Measurements from ENCODE around the gene APOBEC3C.
A peak's percentile ranks its signal among the peaks of the same experiment; 100 is the strongest.
"Not testable (repeated sequence)": the region's sequence is repeated elsewhere in the genome, so short reads cannot be mapped to it uniquely, and the experiment has no call there.

APOBEC3C gene

DNA sequence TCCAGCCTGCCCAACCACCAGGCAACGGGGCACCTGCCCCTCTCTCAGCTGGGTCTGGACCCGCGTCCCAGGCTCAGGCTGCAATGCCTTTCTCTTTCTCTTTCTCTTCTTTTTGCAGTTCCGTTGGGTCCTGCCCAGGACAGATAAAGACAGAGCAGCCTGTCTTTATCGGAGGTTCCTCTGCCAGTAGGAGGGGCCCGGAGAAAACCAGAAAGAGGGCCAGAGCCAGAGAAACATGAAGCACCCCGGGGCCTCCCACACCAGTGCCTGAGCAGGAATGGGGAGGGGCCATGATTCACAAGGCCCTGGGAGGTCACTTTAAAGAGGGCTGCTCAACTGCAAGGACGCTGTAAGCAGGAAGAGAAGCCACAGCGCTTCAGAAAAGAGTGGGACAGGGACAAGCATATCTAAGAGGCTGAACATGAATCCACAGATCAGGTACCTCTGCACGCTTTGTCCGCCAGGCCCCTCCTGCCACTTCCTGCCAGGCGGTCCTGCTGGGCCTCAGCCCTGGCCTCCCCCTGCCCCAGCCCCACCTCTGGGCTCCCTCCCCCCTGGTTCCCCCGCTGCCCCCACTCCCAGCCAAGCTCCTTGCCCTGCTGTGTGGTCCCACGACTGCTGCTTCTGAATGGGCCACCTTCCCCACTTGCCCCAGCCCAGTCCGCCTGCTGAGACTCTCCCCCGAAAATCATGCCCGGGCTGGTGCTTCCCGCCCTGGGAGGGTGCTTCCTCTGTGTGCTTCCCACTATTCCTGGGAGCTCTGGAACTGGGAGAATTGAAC lies at the start of gene APOBEC3C:
APOBEC3C (plus strand) TSS at position 316 of the 781 bp plus-strand sequence; CDS start at position 422, 106 bp downstream.
- peak; percentile 86 for DNase-seq

DNA sequence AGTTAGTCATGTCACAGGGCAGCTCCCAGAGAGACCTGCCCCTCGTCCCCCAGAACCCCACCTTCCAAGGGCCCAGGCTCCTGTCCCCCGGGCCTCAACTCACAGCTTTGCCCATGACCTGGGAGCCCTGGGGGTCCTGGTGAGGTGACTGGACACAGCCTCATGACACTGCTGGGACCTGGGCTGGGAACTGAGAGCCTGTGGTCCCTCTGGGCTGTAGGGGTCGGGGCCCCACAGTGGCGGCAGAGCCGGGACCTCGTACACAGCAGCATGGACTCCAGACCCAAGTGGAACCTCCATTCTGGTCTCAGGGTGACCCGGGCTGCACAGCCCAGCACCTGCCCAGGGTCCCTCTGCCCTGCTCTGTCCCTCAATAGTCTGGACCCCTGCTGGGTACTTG lies 49.8 kb upstream of the APOBEC3C start:
- no peak for DNase-seq

DNA sequence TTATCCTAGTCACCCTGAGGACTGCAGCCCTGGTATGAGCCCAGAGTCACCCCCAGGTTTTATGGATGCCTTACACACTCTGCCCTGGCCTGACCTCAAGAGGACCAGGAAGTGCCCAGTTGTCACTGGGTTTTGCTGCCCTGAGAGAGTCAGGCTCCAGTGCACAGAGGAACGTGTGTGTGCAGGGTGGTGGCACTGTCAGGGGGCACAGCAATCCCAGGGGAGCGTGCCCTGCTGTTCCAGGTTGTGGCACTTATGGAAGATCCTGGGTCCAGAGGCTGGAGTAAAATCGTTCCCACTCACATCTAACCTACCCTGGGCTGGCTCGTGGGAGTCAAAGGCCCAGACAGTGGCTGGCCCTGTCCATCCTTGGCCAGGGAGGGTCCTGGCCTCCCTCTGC lies 49.1 kb upstream of the APOBEC3C start:
- DNase-seq, result no peak

DNA sequence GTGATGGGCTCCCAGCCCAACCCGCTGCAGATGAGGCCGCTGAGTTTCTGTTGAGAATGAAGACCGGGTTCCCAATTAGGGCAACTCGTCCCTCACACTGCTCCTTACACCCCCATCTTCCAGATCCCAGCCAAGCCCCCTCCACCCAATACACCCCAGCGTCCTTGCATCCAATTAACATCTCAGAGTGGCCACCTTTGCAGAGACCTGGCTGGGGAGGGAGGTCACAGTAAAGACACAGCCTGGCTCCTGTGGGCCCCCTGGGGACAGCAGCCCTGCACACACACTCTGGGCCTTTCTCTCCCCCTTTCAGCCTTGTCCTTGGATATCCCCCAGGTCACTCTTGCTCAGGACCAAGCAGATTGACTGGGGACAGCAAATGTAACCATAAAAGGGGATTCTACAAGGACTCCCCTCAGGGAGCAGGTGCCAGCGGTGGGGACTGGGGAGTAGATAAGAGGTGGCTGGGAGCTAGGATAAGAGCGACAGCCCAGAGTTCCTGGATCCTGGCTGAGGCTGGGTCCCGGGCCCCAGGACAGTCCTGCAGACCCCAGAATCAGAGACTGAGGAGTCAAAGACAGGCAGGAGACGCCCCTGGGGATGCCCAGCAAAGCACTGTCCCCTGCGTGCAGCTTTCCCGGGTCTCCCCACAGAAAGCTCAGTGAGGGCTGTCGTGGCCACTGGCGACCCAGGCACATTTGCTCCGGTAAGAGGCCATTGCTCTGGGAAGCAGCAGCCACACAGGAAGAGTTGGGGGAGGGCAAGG lies 48.3 kb upstream of the APOBEC3C start:
- no peak for DNase-seq

DNA sequence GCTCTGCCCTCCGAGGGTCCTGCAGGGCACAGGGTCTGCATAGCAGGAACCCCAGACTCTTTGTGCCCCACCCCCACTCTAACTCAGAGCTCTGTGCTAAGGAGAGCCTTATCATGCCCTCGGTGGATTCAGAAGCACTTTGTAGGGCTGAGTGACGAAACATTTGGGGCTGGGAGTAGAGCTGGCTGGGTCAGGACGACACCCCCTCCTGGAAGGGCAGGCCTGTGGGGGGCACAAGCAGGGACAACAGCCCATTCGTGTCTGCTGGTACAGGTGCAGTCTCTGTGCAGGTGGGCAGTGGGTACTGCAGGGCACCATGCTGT lies 47.7 kb upstream of the APOBEC3C start:
- no peak for DNase-seq

DNA sequence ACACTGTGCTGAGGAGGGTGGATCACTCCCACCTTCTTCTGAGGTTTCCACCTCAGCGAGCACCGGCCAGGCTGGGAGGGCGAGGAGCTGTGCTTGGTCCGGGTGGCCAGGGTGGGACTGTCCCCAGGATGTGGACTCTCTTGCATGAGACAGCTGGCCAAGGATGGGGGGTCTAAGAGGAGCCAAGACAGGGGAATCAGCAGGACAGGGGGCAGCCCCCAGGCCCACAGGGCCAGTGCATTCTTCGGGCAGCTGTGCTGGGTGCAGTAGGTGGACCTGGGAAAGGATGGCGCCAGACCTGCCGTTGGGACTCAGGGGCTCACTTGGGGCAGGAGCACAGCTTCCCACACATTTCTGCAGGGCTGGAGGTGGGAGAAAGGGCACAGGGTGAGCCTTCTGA lies 47.1 kb upstream of the APOBEC3C start:
- no peak for DNase-seq

DNA sequence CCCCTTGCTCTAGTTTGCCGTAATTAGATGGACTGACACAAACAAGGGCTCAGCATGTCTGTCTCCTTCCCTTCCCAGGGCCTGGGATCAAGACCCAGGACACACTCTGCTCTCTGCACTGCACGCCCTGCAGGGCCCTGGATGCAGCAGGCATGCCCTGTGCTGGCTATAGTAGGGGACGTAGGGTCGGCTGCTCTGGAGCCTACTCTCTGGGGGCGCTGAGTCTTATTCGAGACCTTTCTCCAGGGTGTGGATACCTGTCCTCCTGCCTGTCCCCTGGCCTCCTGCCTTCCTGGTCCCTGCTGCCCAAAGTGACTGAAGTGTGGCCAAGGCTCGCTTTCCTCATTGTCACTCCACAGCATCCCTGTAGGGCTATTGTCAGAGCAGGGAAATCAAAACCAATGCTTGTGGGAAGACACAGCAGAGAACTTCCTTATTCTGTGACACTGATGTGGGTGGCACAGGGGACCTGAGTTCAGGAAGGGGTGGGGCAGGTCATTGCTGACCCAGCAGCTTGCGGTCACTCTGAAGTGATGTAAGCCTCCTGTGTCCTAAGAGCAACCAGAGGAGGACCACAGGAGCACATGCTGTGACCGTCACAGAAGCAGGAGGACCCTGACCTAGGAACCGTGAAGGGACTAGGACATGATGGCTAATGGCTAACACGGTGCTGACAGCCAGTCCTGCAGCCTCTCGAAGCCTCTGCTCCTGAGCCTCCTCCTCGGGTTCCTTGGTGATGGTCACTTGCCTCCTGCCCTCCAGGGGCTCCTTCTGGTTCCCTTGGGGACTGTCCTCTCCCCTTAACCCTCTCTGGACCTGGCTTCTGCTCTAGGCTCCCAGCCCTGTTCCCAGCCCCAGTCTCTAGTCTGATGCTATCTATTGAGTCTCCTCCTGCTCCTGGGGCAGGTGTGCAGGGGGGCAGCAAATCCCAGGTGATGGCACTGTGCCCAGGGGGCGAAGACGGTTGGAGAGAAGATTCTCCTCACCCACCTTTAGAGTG lies 46.3 kb upstream of the APOBEC3C start:
- DNase-seq, result peak; percentile 99

DNA sequence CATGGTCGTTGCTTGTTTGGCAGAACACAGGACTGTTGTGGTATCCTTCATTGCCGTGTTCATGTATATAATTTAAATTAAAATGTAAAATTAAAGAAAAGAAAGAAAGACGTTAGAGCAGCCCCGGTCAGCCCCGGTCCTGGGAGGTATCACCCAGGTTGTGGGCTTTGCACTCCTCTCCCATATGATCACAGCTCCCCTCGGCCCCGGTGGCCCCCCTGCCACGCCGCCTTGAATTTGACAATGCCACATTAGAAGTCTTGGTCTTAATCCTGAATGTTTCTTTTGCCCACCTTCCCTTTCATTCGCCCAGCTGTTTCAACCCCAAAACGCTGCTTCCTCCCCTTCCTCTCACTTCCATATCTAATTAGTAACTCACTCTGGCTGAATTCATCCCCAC lies 45.3 kb upstream of the APOBEC3C start:
- no peak for DNase-seq

DNA sequence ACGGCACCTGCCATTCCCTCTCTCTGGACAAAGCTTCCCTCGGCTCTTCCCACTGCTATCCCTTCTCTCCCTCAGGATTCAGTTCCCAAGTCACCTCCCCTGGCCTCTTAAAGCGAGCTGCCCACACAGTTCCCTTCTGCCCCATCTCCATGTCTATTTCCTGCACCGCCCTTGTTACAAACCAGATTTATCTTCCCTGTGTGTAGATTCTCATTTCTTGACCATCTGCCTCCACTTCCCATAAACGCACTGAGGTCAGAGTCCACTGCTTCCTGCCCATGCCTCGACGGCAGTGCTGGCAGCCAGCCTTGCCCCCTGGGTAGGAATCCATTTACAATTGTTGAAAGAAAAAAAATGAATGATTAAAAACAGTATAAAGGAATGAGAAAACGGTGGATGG lies 43.5 kb upstream of the APOBEC3C start:
- DNase-seq, result peak; percentile 63

DNA sequence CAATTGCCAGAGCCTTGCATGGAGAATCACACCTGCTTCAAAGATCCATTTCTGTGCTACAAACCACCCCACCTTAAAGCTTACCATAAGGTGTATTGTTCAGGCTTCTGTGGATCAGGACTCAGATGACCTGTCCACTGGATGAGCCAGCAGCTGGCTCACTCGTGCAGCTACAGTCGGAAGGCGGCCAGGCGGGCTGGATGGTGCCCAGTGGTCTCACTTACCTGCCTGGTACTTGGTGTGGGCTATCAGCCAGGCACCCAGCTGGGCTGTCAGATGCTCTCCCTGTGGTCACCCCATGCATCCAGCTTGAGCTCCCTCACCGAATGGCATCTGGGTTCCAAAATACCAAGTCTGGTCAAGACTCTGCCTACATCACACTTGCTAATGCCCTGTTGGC lies 42.9 kb upstream of the APOBEC3C start:
- no peak for DNase-seq

DNA sequence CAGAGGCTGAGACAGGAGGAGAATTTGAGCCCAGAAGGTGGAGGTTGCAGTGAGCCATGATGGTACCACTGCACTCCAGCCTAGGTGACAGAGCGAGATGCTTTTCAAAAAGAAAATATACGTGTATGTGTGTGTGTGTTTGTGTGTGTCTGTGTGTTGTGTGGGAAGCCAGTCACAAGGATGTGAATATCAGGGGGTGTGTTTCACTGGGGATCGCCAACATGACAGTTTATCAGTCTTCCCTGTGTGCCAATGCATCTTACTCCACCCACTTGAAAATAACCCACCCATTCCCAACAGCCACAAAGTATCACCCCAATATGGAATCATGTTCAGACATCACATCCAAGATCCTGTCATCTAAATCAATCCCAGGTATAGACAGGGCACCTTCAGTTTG lies 42.3 kb upstream of the APOBEC3C start:
- DNase-seq, result peak; percentile 54

DNA sequence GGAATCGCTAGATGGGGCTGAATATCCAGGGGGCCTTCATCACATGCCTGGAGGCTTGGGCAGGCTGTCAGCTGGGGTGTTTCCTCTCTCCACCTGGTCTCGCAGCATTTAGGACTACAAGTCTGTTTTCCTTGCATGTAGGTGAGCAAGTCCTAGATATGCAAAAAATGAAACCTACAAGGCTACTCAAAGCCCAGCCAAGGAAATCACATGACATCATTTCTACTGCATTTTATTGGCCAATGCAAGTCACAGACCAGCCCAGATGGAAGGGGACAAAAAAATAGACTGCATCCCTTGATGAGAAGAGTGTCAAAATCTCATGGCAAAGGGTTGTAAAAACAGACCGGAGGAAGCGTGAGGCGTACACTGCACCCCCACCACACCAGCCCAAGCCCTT lies 41.5 kb upstream of the APOBEC3C start:
- DNase-seq, result peak; percentile 70

DNA sequence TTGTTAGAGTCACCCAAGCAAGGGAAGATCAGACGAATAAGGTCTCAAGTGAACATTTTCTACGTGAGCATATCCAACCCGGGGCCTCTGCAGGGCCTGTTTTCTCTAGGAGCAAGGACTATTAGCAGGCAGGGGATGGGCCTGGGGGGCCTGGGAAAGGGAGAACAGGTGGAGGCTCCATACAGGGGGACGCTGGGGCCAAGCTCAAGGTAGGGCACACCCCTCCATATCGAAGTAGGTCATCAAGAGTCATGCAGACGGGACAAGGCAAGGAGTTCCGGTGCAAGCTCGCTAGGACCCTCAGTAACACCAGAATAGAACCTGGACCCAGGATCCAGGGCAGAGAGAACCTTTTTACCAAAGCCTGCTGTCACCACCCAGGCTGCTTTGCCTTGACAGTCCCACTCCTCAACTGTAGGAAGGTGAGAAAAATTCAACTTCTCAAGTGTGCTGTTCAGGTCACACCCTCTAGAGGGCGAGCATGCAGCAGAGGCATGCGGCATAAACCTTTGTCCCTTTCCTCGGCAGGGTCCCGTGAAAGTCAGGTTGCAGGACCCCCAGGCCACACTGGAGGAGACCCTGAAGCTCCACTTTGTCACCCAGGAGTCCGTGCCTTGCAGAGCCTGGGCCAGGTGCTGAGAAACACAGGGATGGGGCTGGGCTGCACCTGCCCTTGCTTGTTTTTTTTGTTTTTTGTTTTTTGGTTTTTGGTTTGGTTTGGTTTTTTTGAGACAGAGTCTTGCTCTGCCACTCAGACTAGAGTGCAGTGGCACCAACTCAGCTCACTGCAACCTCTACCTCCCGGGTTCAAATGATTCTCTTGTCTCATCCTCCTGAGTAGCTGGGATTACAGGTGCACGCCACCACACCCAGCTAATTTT lies 40.5 kb upstream of the APOBEC3C start:
- DNase-seq, result peak; percentile 60

DNA sequence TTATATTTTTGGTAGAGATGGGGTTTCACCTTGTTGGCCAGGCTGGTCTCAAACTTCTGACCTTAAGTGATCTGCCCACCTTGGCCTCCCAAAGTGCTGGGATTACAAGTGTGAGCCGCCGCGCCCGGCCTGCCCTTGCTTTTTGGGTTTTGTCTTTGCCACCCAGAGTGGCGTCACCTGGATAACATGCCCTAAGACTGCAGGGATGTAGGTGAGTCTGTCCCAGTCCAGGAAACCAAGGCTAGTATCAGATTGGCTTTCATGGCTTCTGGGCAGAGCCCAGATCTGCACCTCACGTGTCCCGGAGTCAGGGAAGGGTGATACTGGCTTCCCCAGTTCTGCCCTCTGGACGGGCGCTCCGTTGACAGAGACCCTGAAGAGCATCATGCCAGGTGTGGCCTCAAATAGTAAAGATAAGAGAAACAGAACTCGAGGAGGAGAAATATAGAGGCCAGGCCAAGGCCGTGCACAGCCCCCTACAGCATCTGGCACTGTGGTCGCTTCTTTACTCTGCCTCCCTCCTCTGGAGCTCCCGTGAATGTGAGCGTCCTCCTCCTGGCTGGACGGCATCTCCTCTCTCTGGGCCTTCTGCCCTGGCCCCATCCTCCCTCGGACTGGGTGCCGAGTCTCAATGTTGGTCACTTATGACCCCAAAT lies 39.8 kb upstream of the APOBEC3C start:
- DNase-seq, result no peak

DNA sequence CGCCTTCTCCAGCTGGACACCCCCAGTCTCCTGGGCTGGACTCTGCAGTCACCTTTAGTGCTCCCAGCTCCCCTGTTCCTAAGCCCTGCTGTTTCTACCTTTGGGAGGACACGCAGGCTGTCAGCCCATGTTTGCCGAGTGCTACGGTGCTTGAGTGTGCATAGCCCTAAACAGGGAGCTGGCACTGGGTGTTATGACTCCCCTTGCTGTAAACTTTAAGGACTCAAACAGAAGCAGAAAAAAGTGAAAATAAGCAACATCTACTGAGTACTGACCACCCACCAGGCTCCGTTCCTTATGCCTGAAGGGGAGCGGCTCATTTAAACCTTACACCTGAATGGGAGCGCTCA lies 39.3 kb upstream of the APOBEC3C start:
- no peak for DNase-seq

DNA sequence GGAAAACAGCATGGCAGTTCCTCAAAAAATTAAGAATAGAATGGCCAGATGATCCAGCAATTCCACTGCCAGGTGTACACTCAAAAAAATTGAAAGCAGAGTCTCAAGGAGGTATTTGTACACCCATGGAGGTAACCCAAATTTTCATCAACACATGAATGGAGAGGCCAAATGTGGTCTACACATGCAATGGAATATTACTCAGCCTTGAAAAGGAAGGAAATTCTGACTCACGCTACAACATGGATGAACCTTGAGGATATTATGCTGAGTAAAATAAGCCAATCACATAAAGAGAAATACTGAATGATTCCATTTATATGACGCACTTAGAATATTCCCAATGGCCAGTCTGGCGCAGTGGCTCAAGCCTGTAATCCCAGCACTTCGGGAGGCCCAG lies 36.8 kb upstream of the APOBEC3C start:
- DNase-seq, result peak; percentile 36

DNA sequence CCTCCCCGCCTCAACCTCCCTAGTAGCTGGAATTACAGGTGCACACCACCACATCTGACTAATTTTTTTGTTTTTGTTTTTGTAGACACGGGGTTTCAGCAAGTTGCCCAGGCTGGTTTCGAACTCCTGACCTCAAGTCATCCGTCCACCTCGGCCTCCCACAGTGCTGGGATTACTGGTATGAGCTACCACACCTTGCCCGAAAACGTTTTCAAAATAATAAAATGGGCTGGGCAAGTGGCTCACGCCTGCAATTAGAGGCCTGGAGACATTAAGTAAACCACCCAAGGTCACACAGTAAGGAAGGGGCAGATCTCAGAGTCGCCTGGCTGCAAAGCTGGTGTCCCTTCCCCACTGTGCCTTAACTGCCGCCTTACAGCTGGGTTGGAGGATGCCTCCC lies 33.5 kb upstream of the APOBEC3C start:
- DNase-seq, result not testable (repeated sequence)

DNA sequence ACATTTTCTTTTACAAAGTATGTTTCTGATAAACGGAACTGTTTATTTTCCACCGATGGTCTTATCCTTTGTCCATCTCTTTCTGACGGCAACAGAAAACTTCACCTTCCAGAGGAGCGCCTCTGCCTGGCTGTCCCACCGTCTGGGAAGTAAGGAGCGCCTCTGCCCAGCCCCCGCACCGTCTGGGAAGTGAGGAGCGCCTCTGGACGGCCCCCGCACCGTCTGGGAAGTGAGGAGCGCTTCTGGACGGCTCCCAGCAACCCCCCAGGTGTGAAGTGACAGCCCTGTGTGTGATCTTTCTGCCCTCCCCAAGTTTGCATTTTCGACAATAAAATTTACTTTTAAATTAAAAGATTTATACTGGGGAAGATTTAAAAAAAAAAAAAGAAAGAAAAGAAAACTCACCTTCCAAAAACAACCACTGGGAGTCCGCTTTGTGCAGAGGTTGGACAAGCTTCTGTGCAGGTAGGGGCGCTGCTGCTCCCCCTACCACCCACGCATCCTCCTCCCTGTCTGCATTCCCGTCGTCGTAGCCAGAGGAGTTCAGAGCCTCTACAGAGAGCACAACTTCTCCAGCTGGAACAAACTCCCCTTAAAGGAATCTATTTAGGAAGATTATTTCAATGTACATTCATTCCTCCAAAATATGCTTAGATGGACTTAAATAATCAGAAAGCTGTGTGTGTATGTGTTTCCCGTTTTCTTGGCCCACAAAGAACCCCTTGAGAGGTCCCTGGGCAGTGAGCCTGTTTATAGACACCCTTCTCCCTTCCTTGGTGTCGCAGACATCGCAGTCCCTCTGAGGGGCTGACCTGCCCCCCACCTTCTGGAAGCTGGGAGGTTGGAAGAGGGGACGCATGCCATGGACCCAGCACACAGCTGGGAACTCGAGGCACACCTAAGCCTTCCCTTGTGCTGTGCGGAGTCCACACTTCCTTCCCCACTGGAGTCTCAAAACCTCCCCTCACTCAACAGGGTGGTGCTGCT lies 32.8 kb upstream of the APOBEC3C start:
- no peak for DNase-seq

DNA sequence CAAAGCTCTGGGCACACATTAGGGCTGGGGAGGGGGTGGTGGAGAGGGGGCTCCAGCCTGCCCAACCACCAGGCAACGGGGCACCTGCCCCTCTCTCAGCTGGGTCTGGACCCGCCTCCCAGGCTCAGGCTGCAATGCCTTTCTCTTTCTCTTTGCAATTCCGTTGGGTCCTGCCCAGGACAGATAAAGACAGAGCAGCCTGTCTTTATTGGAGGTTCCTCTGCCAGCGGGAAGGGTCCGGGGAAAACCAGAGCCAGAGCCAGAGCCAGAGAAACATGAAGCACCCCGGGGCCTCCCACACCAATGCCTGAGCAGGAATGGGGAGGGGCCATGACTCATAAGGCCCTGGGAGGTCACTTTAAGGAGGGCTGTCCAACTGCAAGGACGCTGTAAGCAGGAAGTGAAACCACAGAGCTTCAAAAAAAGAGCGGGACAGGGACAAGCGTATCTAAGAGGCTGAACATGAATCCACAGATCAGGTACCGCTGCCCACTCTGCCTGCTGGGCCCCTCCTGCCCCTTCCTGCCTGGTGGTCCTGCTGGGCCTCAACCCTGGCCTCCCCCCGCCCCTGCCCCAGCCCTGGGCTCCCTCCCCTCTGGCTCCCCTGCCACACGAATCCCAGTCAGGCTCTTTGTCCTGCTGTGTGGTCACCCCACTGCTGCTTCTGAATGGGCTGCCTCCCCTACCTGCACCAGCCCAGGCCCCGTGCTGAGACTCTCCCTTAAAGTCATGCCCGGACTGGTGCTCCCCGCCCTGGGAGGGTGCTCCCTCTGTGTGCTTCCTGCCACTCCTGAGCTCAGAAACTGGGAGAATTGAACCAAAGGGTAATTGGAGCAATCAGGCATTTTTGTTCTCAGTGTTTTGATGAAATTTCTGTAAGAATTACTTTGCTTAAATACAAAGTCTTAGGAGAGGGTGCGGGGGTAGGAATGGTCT lies 31.8 kb upstream of the APOBEC3C start, which contains the start of gene APOBEC3B:
APOBEC3B (plus strand) TSS at position 356 of the 936 bp plus-strand sequence; CDS start at position 463, 107 bp downstream.
- DNase-seq, result peak; percentile 99

Data from inflammatory macrophage treated with lipopolysaccharide for 4 hours (primary cell).